ENCODE data around the gene KLHL26.

Gene KLHL26

GRCh38 chr19:18636969-18637629, at the start of gene KLHL26:
Gene KLHL26, plus strand, starts transcription at chr19:18637028. Its CDS starts 27 bp downstream, at chr19:18637055.
- Histone ChIP-seq H3F3A (ENCODE audit: insufficient read depth, low read length) (no peaks in the 10 kb centered on the region), H3K79me2 (ENCODE audit: low read length) (peaks cover 37% of the 10 kb centered on the region), H2AFZ (ENCODE audit: low read length) (peak within 1 kb of the TSS; percentile 95), H3K4me3 (ENCODE audit: low read length) (peak within 1 kb of the TSS; percentile 98), H4K20me1 (ENCODE audit: insufficient read depth, low read length) (no peaks in the 10 kb centered on the region), H3K27me3 (replicated peaks; ENCODE audit: insufficient read depth, low read length) (no peaks in the 10 kb centered on the region), H3K9ac (ENCODE audit: low read length) (peak within 1 kb of the TSS; percentile 97), H3K36me3 (replicated peaks; ENCODE audit: insufficient read depth, low read length) (no peaks in the 10 kb centered on the region), H3K27ac (ENCODE audit: low read length) (peak within 1 kb of the TSS; percentile 52; the same call in 1 of the 2 replicates), H3K4me1 (ENCODE audit: low read length) (peaks cover 23% of the 10 kb centered on the region), H3K9me2 (replicated peaks; ENCODE audit: insufficient read depth, low read length) (no peaks in the 10 kb centered on the region), H3K4me2 (ENCODE audit: low read depth, low read length) (peak within 1 kb of the TSS; percentile 99), H3K9me3 (replicated peaks; ENCODE audit: insufficient read depth, low read length) (no peaks in the 10 kb centered on the region)
- DNase-seq, result no peak
- TF ChIP-seq EZH2phosphoT487 (IDR thresholded peaks at IDR 0.05; ENCODE audit: low read length) (no peak), CTCF (IDR thresholded peaks at IDR 0.05; ENCODE audit: low read length) (no peak), EZH2 (optimal IDR thresholded peaks at IDR 0.05; ENCODE audit: low read depth, low read length) (no peak)

- Histone ChIP-seq H2AFZ (ENCODE audit: low read length) (no peak overlapping the region), H3F3A (ENCODE audit: insufficient read depth, low read length) (peaks cover 17% of the 10 kb centered on the region), H3K27ac (ENCODE audit: low read length) (no peak overlapping the region), H3K79me2 (ENCODE audit: low read length) (peaks cover 16% of the 10 kb centered on the region), H3K9ac (ENCODE audit: low read length) (no peak overlapping the region), H3K4me1 (ENCODE audit: low read length) (peaks cover 10% of the 10 kb centered on the region), H3K9me3 (replicated peaks; ENCODE audit: insufficient read depth, low read length) (no peaks in the 10 kb centered on the region), H3K36me3 (replicated peaks; ENCODE audit: insufficient read depth, low read length) (0 out of 2 replicates have a peak, but pooled peaks cover 7% of the 10 kb centered on the region), H4K20me1 (ENCODE audit: insufficient read depth, low read length) (no peaks in the 10 kb centered on the region), H3K4me2 (ENCODE audit: low read depth, low read length) (no peak overlapping the region), H3K27me3 (replicated peaks; ENCODE audit: insufficient read depth, low read length) (peaks cover 15% of the 10 kb centered on the region), H3K9me2 (replicated peaks; ENCODE audit: insufficient read depth, low read length) (no peaks in the 10 kb centered on the region), H3K4me3 (ENCODE audit: low read length) (no peak overlapping the region)
- no peak for TF ChIP-seq EZH2 (optimal IDR thresholded peaks at IDR 0.05; ENCODE audit: low read depth, low read length)
- TF ChIP-seq CTCF (IDR thresholded peaks at IDR 0.05; ENCODE audit: low read length), result no peak
- TF ChIP-seq EZH2phosphoT487 (IDR thresholded peaks at IDR 0.05; ENCODE audit: low read length), result no peak
- no peak for DNase-seq
Observed at GRCh38 chr19:18587561-18587960, 49.3 kb upstream of the KLHL26 start.

GRCh38 chr19:18587962-18588610, 48.7 kb upstream of the KLHL26 start:
- Histone ChIP-seq H3K27me3 (replicated peaks; ENCODE audit: insufficient read depth, low read length) (peaks cover 10% of the 10 kb centered on the region), H3K36me3 (replicated peaks; ENCODE audit: insufficient read depth, low read length) (0 out of 2 replicates have a peak, but pooled peaks cover 7% of the 10 kb centered on the region), H3K9me3 (replicated peaks; ENCODE audit: insufficient read depth, low read length) (no peaks in the 10 kb centered on the region), H3K4me2 (ENCODE audit: low read depth, low read length) (peak overlapping the region; percentile 99), H3K9me2 (replicated peaks; ENCODE audit: insufficient read depth, low read length) (no peaks in the 10 kb centered on the region), H4K20me1 (ENCODE audit: insufficient read depth, low read length) (no peaks in the 10 kb centered on the region), H3K27ac (ENCODE audit: low read length) (peak overlapping the region; percentile 92; the same call in 1 of the 2 replicates), H3K4me3 (ENCODE audit: low read length) (peak overlapping the region; percentile 98), H2AFZ (ENCODE audit: low read length) (peak overlapping the region; percentile 92), H3K79me2 (ENCODE audit: low read length) (peaks cover 16% of the 10 kb centered on the region), H3K9ac (ENCODE audit: low read length) (peak overlapping the region; percentile 95; the same call in 1 of the 2 replicates), H3K4me1 (ENCODE audit: low read length) (peaks cover 10% of the 10 kb centered on the region), H3F3A (ENCODE audit: insufficient read depth, low read length) (peaks cover 17% of the 10 kb centered on the region)
- DNase-seq, result no peak
- no peak for TF ChIP-seq EZH2 (optimal IDR thresholded peaks at IDR 0.05; ENCODE audit: low read depth, low read length)
- no peak for TF ChIP-seq EZH2phosphoT487 (IDR thresholded peaks at IDR 0.05; ENCODE audit: low read length)
- no peak for TF ChIP-seq CTCF (IDR thresholded peaks at IDR 0.05; ENCODE audit: low read length)

Measured in MM.1S (cell line).